ENCODE measurements around the gene MECP2.

Gene MECP2

DNA sequence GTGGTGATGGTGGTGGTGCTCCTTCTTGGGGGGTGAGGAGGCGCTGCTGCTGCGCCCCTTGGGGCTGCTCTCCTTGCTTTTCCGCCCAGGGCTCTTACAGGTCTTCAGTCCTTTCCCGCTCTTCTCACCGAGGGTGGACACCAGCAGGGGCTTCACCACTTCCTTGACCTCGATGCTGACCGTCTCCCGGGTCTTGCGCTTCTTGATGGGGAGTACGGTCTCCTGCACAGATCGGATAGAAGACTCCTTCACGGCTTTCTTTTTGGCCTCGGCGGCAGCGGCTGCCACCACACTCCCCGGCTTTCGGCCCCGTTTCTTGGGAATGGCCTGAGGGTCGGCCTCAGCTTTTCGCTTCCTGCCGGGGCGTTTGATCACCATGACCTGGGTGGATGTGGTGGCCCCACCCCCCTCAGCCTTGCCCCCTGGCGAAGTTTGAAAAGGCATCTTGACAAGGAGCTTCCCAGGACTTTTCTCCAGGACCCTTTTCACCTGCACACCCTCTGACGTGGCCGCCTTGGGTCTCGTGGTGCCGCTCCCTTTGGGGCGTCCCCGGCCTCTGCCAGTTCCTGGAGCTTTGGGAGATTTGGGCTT is 66.7 kb downstream of the MECP2 start:
- no peak for ATAC-seq

DNA sequence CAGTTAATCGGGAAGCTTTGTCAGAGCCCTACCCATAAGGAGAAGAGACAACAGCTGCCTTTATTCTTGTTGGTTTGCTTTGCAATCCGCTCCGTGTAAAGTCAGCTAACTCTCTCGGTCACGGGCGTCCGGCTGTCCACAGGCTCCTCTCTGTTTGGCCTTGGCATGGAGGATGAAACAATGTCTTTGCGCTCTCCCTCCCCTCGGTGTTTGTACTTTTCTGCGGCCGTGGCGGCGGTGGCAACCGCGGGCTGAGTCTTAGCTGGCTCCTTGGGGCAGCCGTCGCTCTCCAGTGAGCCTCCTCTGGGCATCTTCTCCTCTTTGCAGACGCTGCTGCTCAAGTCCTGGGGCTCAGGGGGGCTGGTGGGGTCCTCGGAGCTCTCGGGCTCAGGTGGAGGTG is 67.3 kb downstream of the MECP2 start:
- ATAC-seq: no peak

DNA sequence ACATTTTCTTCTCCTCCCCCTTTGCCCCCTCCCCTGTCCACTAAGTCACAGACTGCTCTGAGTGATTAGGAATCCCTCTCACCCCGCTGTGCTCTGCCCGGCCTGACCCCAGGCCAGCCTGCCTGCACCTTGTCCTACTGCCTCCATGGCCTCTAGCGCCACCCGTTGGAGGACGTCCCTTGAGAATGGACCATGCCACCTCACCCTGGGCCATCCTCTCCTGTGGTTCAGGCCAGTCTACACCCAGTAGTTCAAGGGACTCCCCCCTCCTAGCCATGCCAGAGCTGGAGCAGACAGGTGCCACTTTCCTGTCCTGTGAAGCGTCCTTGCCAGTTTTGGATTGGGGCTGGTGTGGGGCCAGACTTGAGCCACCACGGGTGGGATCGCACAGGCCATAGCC is 68.1 kb downstream of the MECP2 start:
- no peak for ATAC-seq

DNA sequence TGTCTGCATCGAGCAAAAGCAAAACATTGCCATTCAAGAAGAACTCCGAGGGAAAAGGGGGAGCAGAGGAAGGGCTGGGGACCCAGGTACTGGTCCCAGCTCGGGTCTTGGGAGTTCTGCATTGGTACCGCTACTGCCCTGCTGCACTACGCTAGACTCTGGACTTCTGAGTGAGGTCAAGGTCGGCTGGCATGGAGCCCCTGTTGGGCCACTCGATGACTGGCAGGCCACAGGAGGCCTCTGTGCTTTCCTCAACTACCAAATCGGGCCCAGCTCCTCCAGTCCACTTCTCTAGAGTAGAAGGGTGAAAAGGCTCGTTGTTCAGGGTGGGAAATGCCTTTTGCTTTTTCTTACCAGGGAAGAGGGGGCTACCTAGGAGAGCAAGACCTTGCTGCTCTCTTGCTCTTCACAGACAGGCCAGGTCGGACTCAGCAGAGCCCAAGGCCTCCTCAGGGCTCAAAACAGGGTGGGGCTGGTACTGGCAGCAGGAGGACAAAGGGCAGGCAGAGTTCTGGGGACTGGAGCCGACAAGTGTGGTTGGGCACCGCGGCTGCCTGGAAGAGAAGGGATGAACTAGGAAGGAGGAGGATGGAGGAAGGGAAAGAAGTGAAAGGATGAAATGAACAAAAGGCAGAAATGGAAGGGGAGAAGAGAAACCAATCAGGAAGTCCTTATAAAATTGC is 68.9 kb downstream of the MECP2 start:
- ATAC-seq: no peak

DNA sequence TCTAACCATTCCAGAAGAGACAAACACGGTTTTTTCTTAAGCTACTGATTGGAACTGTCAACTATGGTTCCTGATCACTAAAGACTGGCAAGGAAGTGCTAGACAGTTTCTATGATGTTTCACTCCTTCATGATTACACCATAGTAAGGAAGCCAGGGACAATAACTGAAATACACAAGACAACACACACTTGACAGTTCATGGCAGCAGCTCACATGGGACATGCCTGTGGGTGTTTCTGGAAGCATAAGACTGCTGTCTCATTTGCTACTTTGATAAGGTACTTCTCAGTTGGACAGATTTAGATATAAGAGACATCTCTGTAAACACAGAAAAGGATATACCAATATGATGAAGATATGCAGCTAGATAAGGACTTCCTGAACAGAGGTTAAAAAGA is 69.5 kb downstream of the MECP2 start:
- ATAC-seq: no peak

DNA sequence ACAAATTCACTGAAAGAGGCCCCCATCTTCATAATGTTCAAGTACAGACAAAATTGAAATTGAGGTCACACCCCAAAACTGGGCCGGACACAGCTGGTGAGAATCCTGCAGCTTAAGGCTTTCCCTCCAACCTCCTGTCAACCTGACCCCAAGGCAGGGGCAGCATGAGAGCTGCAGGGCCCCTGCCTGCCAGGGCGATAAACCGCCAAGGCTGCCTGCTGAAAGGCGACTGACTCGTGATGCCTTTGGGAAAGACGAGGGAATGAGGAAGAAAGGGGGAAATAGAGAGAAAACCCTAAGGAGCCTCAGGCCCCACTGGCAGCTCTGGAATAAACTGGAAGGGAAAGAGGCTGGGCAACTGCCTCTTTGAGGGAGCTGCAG is 70.5 kb downstream of the MECP2 start:
- no peak for ATAC-seq

DNA sequence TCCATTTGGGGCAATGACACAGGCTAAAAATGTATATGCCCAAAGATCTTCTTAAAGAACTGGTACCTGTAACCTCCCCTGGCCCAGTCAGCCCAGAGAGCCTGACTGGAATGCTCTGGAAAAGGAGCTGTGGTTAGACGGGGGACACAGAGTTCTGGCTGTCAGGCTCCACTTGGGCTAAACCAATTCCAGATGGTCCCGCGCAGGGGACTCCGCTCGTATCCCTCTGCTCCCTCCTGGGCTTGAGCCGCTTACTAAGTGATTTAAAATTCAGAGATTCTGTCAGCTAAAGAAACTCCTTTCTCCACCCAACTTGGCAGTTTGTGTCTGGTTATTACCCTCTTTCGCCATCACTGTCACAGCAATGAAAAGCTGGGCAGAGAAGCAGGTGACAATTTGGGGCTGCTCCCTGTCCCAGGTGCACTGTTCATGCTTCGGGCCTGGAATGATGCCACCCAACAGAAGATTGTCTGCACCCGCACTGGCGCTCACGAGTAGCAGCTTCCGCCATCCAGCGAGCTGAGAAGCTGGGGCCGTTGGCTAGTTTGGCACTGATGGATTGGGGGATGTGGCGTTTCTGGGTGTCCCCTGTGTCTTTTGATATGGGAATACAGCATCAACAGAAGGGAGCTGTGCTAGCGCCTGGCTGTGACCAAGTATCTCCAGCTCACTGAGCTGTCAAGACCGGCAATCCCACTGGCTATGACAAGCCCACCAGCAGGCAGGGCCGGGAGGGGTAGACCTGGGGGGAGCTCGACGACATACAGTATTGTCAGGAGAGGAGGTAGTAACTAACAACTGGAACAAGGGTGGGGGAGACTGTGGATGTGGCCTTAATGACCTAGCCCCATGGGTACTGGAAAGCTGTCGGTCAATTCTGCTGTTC is 71.1 kb downstream of the MECP2 start:
- no peak for ATAC-seq

DNA sequence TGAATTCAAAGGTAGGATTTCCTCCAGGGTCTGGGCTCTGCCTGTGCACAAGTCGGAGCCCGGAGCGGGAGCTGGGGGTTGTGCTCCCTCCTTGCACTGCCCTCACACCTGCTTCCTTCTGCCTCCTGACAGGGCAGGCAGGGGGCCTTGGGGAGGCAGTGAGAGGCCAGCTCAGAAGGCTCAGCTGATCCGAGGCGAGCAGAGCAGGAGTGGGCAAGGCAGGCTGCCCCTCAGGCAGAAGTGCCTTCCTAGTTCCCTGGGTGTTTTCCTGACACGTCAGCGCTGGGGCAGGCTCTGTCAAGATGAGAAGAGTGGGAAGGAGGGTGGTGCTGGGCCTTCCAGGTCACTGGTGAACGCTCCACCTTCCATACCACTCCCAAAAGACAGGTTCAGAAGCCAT is 72.3 kb downstream of the MECP2 start:
- ATAC-seq: no peak

DNA sequence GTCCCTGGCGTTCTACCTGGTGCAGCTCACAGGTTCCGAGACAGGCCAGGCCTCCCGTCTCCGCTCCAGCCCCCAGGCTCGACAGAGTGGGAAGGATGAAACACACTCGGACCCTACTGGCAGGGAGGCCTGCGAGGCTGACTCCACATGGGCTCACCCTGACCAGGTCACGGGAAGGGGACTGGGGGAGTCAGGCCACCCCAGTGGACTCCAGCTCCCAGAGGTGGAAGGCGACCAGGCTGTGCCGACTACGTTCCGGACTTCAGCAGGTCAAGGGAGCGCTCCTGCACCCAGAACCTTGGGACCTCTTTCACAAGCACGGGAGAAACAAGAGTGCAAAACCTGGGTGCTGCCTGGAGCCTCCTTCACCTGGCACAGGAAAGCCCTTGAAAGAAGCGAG is 73.2 kb downstream of the MECP2 start:
- ATAC-seq: no peak

DNA sequence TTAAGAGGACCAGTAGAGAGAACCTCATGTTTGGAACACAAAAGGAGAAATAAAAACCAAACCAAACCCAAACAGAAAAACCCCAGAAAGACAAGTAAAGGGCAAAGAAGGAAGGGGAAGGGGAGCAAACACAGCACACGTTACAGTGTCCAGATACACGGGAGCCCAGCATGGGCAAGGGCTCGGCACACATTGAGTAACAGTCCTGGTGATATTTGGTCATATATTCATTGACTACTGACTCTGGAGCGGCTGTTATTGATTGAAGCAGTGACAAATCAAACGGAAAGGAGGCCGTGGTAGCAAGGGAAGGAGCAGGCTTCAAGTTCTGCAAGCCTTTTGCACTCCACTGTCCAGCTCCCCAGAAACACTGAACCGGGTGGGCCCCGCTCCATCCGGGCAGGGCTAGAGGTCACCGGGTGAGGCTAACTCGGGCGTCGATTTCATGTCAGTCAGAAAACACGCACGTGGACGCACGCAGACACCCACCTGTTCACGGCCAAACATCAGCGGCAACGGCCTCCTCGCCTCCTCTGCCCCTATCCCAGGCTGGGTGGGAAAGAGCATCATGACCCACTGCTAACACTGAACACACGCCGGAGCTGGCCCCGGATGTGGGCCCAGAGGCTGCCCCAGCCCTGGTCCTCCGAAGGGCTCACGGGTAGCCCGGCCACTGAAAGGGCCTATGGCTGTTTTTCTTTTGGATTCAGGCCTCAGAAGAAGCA is 74.1 kb downstream of the MECP2 start:
- ATAC-seq: no peak

DNA sequence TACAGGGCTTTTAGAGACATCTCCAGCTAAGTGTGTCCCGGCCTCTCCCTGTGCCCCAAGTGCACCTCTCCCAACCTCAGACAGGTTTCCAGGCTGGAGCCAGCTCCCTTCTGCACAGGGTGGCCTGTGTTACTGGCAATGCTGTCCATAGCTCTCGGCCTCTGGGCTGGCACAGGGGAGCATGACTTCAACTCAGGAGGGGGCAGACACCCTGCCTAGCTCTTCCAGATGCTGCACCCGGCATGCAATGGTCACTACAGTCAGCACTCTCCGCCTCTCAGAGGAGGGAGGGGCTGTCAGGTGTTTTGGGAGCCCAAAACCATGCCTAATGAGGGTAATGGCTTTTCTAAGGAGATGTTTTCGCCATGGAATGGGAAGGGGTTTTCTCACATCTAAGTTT is 75.4 kb downstream of the MECP2 start:
- no peak for ATAC-seq

DNA sequence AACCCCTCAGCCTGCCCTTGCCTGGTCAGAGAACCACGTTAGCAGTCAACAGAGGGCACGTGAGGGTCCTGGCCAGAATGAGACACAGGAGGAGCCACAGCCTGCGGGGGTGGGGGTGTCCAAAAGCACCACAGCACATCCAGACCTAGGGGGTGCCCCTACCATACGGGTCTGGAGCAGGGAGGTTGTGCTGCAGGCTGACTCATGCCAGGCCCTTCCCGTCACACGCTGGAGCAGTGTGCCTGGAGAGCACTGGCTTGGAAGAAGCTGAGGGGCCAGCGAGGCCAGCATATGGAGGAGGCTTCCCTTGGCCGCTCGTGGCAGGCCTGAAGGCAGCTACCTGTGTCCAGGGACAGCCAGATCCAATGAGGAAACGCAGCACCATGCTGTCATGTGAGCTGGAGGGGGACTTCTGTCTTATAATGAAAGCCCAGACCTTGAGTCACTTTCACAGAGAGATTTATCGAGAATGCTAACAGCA is 76.3 kb downstream of the MECP2 start:
- no peak for ATAC-seq

DNA sequence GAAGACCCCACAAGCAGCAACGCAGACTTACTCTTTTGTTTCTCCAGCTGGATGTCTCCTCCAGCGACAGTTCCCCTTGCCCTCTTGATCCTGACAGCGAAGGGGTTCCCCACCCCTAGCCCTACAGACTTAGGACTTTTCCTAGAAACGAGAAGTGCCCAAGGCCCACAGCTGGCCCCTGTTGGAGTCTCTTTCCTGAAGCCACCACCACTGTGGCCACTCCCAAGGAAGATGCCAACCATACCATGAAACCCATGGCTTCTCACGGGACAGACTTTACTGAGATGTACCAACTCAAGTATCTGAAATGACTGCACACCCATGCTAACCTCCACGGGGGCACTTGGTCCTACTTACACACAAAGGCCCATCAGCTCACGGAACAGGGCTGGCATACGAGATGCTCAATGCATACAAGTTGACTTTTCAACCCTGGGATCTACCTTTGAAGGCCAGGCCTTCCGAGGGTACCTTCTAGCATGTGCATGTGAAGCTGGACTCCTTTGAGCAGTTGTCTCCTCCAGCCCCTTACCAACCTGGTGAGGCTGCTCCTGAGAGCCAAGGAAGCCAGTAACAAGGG is 76.9 kb downstream of the MECP2 start:
- no peak for ATAC-seq

DNA sequence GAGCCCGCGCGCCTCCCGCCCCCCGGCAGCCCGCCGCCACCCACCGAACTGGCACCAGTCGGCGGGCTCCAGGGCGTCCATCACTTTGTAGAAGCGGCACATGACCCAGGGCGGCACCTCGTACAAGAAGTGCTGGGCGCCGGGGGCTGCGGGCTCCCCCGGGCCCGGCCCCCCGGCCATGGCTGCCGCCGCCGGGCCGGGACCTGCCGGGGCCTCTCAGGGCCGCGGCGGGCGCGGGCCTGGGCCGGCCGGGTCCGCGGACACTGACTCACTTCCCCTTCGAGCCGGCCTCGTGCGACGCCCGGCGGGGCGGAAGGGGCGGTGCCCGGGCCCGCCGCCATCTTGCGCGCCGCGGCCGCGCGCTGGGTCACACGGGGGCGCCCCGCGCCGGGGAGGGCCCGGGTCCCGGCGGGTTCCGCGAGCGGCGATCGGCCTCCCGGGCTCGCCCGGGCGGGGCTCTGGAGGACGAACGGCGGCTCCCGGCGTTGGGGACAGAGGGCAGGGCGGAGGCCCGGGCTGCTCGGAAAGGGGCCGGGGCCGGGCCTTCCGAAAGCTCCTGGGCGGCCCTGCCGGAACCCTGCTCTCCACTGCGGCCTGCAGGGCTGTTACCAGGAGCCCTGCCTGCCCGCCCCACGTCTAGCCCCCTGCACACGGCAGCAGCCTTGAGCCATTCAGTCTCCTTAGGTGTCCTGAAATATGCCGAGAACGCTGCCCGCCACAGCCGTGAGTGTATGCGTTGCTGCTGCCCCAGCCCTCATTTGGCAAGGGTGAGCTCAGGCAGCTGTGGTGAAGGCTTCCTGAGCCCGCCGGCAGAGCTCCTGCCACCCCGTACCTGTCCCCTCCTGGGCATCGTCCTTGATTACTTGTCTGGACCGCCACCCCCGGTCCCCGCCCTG is 77.6 kb downstream of the MECP2 start, which contains the start of gene IRAK1:
TSS of gene IRAK1 (minus strand) at position 270 of the 896 bp plus-strand sequence. CDS start at position 180, 90 bp downstream.
- peak; percentile 82 for ATAC-seq

DNA sequence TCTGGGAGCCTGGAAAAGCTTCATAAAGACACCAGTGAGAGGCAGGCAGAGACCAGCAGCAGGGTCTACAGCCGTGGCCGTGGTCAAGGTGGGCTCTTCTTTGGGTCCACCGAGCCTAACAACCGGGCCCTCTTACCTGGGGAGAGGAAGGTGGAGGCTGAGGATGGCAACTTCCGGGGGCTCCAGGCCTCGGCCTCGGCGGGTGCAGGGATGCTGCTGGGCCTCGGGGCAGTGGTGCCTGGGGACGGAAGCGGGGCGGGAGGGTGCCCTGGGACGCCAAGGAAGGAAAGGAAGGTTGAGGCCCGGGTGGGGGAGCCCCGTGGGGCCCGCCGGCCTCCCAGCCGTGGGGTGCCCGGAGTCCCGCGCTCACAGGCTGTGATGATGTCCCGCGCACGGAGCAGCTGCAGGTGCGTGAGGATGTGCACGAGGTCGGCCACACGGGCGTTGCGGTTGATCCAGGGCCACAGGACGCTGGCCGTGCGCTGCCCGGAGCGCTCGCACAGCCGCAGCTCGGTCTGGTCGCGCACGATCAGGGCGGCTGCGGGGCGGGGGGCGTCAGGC is 78.4 kb downstream of the MECP2 start:
- peak; percentile 14 to 19 for ATAC-seq

DNA sequence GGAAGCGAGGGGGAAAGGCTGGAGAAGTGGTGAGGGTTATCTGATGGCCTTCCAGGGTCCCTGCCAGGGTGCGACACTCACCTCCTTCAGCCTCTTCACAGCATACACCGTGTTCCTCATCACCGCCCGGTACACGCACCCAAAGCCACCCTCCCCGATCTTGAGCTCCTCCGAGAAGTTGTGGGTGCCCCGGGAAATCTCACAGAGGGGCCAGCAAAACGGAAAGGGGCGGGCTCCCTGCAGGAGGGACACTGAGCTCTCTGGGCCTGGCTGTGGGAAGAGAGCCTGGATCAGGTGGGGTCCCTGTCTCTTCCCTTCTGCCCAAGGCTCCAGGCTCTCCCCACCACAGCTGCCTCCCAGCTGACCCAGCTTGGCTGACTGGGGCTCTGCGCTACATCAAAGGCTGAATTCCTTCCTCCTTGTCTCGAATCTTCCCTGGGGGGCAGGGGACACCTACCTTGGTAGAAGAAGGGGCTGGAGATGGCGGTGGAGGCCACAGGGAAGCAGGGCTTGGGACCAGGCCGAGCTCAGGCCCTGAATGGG is 78.9 kb downstream of the MECP2 start:
- no peak for ATAC-seq

DNA sequence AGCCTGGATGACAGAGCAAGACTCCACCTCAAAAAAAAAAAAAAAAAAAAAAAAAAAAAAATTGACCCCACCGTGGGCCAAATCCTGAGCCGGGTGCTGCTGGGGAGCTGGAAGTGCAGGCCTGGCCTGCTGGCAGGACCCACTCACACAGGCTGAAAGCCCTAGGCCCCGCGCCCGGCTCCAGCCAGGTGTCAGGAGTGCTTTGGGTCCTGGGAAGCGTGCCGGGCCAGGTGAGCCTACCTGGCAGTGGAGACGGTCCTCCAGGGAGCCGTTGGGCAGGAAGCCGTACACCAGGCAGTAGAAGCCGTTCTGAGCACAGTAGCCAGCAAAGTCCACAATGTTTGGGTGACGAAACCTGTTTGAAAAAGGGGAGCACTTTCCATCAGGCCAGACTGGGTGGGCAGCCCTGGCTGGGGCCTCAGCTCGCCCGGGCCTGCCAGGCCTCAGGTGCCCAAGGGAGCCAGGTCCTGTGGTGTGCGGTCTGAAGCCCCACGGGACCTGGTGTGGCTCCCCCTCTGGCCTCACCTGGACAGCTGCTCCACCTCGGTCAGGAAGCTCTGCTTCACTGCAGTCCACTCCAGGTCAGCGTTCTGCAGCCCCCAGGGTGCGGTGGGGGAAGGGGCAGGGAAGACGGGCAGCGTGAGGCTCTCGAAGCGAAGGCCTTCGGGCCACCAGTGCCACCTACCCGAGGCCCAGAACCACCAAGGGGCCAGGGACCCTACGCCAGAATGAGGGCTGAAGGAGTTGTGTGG is 79.6 kb downstream of the MECP2 start:
- ATAC-seq: no peak

DNA sequence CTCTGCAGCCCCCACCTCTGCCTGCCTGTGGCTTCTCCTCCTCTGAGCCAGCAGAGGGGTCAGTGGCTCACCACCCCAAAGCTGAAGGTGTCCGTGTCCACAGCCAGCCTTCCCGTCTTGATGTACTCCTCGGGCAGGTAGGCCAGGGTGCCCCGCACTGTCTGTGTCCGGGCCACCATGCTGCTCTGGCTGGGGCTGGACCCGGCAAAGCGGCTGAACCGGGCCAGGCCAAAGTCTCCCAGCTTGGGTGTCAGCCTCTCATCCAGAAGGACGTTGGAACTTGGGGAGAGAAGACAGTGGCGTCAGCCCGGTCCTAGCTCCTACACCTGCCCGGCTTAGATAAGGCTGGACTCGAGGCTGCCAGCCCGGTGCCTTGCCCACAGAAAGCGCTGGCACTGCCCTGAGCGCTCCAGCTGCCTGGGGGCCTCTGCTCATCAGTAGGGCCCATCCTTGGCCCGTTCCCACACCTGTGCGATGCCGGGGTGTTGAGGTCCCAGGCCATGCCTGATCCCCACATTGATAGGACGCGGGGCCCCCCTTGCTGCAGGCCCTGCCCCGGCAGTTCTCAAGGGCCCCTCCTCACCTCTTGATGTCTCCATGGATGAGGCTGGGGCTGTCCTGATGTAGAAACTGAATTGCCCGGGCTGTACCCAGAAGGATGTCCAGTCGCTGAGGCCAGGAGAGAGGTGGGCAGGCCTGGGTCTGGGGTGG is 81.0 kb downstream of the MECP2 start:
- no peak for ATAC-seq

DNA sequence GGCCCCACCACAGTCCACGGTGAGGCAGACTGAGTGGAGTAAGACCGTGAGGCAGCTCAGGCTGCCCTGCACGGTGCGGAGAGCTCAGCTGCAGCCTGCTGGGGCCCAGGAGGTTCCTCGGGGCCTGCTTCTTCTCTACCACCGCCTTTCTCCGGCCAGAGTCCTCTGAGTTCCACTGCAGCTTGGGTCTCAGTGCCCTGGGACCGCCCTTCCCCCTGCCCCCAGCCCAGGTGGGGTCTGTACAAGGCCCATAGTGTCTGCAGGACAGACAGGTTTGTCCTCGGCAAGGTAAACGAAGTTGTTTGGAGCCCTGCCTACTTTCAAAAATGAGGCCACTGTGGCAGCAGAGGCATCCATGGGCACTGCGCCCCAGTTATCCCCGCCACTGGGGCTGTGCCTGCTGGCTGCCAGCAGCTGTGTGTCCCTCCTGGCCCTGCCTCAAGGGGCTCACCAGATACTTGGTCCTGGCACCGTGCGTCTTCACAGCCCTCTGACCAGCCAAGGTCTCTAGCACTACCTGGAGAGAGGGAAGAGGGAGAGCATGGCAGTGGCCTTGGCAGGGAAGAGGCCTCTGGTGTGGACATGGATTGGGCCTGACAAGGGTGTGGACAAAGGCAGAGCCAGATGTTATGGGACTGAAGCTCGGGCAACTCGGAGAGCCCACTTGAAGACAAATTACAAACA is 81.8 kb downstream of the MECP2 start:
- ATAC-seq: no peak

Data from activated CD4-positive, CD25-positive, alpha-beta regulatory T cell treated with anti-CD3 and anti-CD28 coated beads, Interleukin-2, amount 50 U/mL, for 24 hours (primary cell).